GM10248 (cell line): ENCODE data around the gene PSMD2.
"Not testable (repeated sequence)": the region's sequence is repeated elsewhere in the genome, so short reads cannot be mapped to it uniquely, and the experiment has no call there.

Experiments used
- CTCF ChIA-PET: fragments of 300-600 bp; sonication (Branson Sonifier 250); formaldehyde crosslinking; extraction: SDS; loops from one replicate; lab custom pipeline; 2021; ENCODE audit warnings: antibody characterized with exemption; lab: Yijun Ruan, JAX
- POLR2A ChIA-PET: fragments of 350-650 bp; sonication (Branson Sonifier 250); formaldehyde crosslinking; extraction: SDS; loops from one replicate; lab custom pipeline; 2020; ENCODE audit warnings: antibody characterized with exemption; lab: Yijun Ruan, JAX
- DNase-seq: peaks from one replicate; pipeline ENCODE4 v3.0.0; 2012; ENCODE audit errors: extremely low spot score
- CTCF ChIP-seq: IDR thresholded peaks from 2 replicates; pipeline ENCODE4 v1.5.1; 2012; ENCODE audit warnings: mild to moderate bottlenecking, low read depth; ENCODE audit errors: extremely low read depth, missing control alignments, control extremely low read depth

PSMD2 gene

GRCh38 chr3:184261854-184262763 lies 36.9 kb upstream of the PSMD2 start:
- ChIA-PET POLR2A (no interaction called here), CTCF (interaction anchor here (0.6 to 1.4 kb wide), 3 partner anchors 9 to 12 kb away, joined by 3 to 6 read pairs (median 4); partner anchors contain the start of gene EEF1AKMT4)
- peak; percentile 45 for DNase-seq
- TF ChIP-seq CTCF: no peak

GRCh38 chr3:184262764-184263179 lies 36.3 kb upstream of the PSMD2 start:
- no peak for TF ChIP-seq CTCF
- ChIA-PET CTCF (interaction anchor here (0.6 to 1.4 kb wide), 2 partner anchors 10 to 13 kb away, joined by 3 to 6 read pairs; partner anchors contain the start of gene EEF1AKMT4), POLR2A (interaction anchor here (0.7 kb wide), 1 partner anchor 19 kb away, joined by 6 read pairs; no protein-coding TSS in a partner anchor)
- DNase-seq: no peak

- DNase-seq, POLR2A ChIA-PET: not testable (repeated sequence)
- CTCF ChIA-PET: interaction anchor here (1.0 kb wide), 1 partner anchor 40 kb away, joined by 3 read pairs; no protein-coding TSS in a partner anchor
These were observed 31.8 kb upstream of the PSMD2 start for GRCh38 chr3:184267249-184267648.

GRCh38 chr3:184272269-184272668 lies 26.8 kb upstream of the PSMD2 start:
- TF ChIP-seq CTCF: no peak
- DNase-seq: no peak
- CTCF ChIA-PET: interaction anchor here (0.7 to 1.5 kb wide), 4 partner anchors 22 to 377 kb away, joined by 3 to 4 read pairs (median 3); no protein-coding TSS in a partner anchor
- POLR2A ChIA-PET: no interaction called here

- ChIA-PET CTCF (no interaction called here), POLR2A (no interaction called here)
- no peak for TF ChIP-seq CTCF
- DNase-seq: no peak
These were observed 23.7 kb upstream of the PSMD2 start for GRCh38 chr3:184275381-184275701.

GRCh38 chr3:184275961-184276910 lies 22.8 kb upstream of the PSMD2 start, which contains the start of gene ECE2:
ECE2 (plus strand) TSS chr3:184276022; CDS start chr3:184276154, 132 bp downstream.
- CTCF ChIA-PET: no interaction called here
- DNase-seq: no peak
- POLR2A ChIA-PET: no interaction called here
- TF ChIP-seq CTCF: no peak
